ENCODE results near the gene PXYLP1. TPM values are rescaled to one million over a fixed set of nuclear protein-coding genes. Genes with fewer than 3 reads are reported as not detected.

PXYLP1 gene
- total and polyA plus RNA-seq, 2 donors (not counting 1 experiment from before 2014, with no cell fraction given): 1.4 to 4.5 TPM

- H3K4me3 Mint-ChIP-seq: no peak overlapping the region
Measured at GRCh38 chr3:141242377-141243092, 10.9 kb downstream of the PXYLP1 start.

More at GRCh38 chr3:141242377-141243092, 10.9 kb downstream of the PXYLP1 start:
- Histone ChIP-seq H3K36me3 (replicated peaks in 1 of 2; ENCODE audit: control extremely low read depth in 1 of 2, control insufficient read depth in 1 of 2, extremely low read depth in 1 of 2, insufficient read depth in 2 of 2, low read length in 1 of 2) (no peaks in the 10 kb centered on the region), H4K20me1 (ENCODE audit: control insufficient read depth, insufficient read depth, low read length, poor library complexity, severe bottlenecking) (no peaks in the 10 kb centered on the region), H3K9me3 (ENCODE audit: control extremely low read depth in 1 of 3, control insufficient read depth in 2 of 3, insufficient read depth in 1 of 3, low read length in 2 of 3) (no peaks in the 10 kb centered on the region), H3K9ac (ENCODE audit: low read length) (no peak overlapping the region), H2AFZ (ENCODE audit: insufficient read depth, low read depth, low read length, poor library complexity, severe bottlenecking) (no peak overlapping the region), H3K79me2 (ENCODE audit: control insufficient read depth, insufficient read depth, low read length) (no peaks in the 10 kb centered on the region), H3K27me3 (replicated peaks in 1 of 4; ENCODE audit: control extremely low read depth in 1 of 4, control insufficient read depth in 3 of 4, insufficient read depth in 4 of 4, low read length in 3 of 4) (no peaks in the 10 kb centered on the region), H3K4me1 (ENCODE audit: control insufficient read depth in 2 of 2, insufficient read depth in 2 of 2, low read length in 2 of 2) (no peaks in the 10 kb centered on the region), H3K27ac (ENCODE audit: low read length in 2 of 2) (no peak overlapping the region), H3K4me3 (ENCODE audit: control extremely low read depth in 1 of 5, extremely low read depth in 1 of 5, insufficient read depth in 1 of 5, low read depth in 2 of 5, low read length in 4 of 5) (no peak overlapping the region), H3K4me2 (replicated peaks; ENCODE audit: low read depth, low read length, poor library complexity, severe bottlenecking) (no peak overlapping the region)
- CTCF ChIA-PET: interaction anchor here (2.1 kb wide), 1 partner anchor 11 kb away, joined by 7 read pairs; the partner anchor contains the start of gene PXYLP1
- POLR2A ChIA-PET: no interaction called here
- intact Hi-C loops (cut with micrococcal nuclease): no loop called here
- Mint-ChIP-seq H3K4me1 (no peaks in the 10 kb centered on the region), H3K27ac (no peak overlapping the region), H3K27me3 (no peaks in the 10 kb centered on the region), H3K9me3 (ENCODE audit: insufficient read depth) (no peaks in the 10 kb centered on the region)
- WGBS (ENCODE audit: insufficient coverage): 98% methylated on average over 3 of the region's 5 CpGs
- no peak for DNase-seq
- ATAC-seq (ENCODE audit: low read depth): no peak
- no peak for TF ChIP-seq CTCF (IDR thresholded peaks at IDR 0.05)
- no peak for TF ChIP-seq EZH2 (IDR thresholded peaks at IDR 0.05; ENCODE audit: borderline replicate concordance, insufficient read depth, low read depth, low read length, poor library complexity, severe bottlenecking)

Data from B cell (primary cell).